Measurements from ENCODE around the gene ANKRD29. TPM values are rescaled to one million over a fixed set of nuclear protein-coding genes. Genes with fewer than 3 reads are reported as not detected.

ANKRD29 gene
- total and polyA plus RNA-seq, 10 of the 15 experiments (the other 5 are each of a cell fraction or from before 2014, with no cell fraction given): 0.53 to 9.2 (median 1.6) TPM

DNA sequence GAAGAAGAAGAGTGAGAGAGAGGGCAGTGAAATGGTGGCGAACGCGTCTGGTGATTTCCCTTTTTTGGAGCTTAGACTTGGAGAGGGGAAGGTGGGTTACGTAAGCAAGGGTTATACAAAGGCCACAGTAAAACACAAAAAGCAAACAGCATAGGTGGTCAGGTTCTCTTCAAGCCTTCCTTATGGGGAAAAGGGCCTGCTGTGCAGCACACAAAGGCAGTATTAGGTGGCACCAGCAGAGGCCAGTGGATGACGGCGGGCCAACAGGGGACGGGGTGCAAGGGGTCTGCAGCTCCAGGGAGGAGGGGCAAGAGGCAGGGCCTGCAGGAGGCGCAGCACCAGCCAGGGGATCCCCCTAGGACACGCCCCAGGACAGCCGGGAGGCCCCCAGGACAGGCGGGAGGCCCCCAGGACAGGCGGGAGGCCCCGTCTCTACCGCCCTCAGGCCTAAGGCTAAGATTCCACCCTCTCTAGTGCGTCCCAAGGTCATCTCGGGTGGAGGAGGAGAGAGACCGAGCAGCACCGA, 43.8 kb downstream of the ANKRD29 start (continued):
- TF ChIP-seq BCL11A (IDR thresholded peaks at IDR 0.05; ENCODE audit: low read depth, low read length) (no peak), FOXK2 (IDR thresholded peaks at IDR 0.05) (no peak), CEBPB (IDR thresholded peaks at IDR 0.05; ENCODE audit: borderline replicate concordance in 1 of 2, low read depth in 2 of 2, low read length in 2 of 2) (no peak), SP1 (IDR thresholded peaks at IDR 0.05; ENCODE audit: low read depth, low read length) (no peak), SIN3A (IDR thresholded peaks at IDR 0.05; ENCODE audit: low read depth, low read length) (no peak), ZSCAN29 (IDR thresholded peaks at IDR 0.05) (no peak; the same call in 1 of the 2 replicates), SUZ12 (IDR thresholded peaks at IDR 0.05; ENCODE audit: unreplicated experiment) (no peak), ATF7 (IDR thresholded peaks at IDR 0.05; ENCODE audit: low read depth) (peak; percentile 80), BMI1 (IDR thresholded peaks at IDR 0.05; ENCODE audit: borderline replicate concordance) (no peak), HDGF (IDR thresholded peaks at IDR 0.05) (peak; percentile 93), HCFC1 (IDR thresholded peaks at IDR 0.05; ENCODE audit: low read length) (no peak), RELA (IDR thresholded peaks at IDR 0.05; ENCODE audit: borderline replicate concordance, partially characterized antibody) (peak; percentile 36), MEF2B (IDR thresholded peaks at IDR 0.05; ENCODE audit: partially characterized antibody, poor library complexity, severe bottlenecking) (peak; percentile 16), BHLHE40 (IDR thresholded peaks at IDR 0.05; ENCODE audit: borderline replicate concordance in 1 of 2, low read depth in 2 of 2, low read length in 1 of 2) (no peak), NR2C1 (IDR thresholded peaks at IDR 0.05) (no peak), ZNF384 (IDR thresholded peaks at IDR 0.05; ENCODE audit: borderline replicate concordance, low read depth, low read length) (no peak), RBBP5 (conservative IDR thresholded peaks at IDR 0.05) (no peak)
- TF ChIP-seq, protein P1, sequence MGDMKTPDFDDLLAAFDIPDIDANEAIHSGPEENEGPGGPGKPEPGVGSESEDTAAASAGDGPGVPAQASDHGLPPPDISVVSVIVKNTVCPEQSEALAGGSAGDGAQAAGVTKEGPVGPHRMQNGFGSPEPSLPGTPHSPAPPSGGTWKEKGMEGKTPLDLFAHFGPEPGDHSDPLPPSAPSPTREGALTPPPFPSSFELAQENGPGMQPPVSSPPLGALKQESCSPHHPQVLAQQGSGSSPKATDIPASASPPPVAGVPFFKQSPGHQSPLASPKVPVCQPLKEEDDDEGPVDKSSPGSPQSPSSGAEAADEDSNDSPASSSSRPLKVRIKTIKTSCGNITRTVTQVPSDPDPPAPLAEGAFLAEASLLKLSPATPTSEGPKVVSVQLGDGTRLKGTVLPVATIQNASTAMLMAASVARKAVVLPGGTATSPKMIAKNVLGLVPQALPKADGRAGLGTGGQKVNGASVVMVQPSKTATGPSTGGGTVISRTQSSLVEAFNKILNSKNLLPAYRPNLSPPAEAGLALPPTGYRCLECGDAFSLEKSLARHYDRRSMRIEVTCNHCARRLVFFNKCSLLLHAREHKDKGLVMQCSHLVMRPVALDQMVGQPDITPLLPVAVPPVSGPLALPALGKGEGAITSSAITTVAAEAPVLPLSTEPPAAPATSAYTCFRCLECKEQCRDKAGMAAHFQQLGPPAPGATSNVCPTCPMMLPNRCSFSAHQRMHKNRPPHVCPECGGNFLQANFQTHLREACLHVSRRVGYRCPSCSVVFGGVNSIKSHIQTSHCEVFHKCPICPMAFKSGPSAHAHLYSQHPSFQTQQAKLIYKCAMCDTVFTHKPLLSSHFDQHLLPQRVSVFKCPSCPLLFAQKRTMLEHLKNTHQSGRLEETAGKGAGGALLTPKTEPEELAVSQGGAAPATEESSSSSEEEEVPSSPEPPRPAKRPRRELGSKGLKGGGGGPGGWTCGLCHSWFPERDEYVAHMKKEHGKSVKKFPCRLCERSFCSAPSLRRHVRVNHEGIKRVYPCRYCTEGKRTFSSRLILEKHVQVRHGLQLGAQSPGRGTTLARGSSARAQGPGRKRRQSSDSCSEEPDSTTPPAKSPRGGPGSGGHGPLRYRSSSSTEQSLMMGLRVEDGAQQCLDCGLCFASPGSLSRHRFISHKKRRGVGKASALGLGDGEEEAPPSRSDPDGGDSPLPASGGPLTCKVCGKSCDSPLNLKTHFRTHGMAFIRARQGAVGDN (IDR thresholded peaks at IDR 0.05): peak; percentile 40; the same call in 1 of the 2 replicates
- TF ChIP-seq, protein P2, sequence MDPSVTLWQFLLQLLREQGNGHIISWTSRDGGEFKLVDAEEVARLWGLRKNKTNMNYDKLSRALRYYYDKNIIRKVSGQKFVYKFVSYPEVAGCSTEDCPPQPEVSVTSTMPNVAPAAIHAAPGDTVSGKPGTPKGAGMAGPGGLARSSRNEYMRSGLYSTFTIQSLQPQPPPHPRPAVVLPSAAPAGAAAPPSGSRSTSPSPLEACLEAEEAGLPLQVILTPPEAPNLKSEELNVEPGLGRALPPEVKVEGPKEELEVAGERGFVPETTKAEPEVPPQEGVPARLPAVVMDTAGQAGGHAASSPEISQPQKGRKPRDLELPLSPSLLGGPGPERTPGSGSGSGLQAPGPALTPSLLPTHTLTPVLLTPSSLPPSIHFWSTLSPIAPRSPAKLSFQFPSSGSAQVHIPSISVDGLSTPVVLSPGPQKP (IDR thresholded peaks at IDR 0.05; ENCODE audit: low read depth, low read length): no peak
- TF ChIP-seq, protein P3, sequence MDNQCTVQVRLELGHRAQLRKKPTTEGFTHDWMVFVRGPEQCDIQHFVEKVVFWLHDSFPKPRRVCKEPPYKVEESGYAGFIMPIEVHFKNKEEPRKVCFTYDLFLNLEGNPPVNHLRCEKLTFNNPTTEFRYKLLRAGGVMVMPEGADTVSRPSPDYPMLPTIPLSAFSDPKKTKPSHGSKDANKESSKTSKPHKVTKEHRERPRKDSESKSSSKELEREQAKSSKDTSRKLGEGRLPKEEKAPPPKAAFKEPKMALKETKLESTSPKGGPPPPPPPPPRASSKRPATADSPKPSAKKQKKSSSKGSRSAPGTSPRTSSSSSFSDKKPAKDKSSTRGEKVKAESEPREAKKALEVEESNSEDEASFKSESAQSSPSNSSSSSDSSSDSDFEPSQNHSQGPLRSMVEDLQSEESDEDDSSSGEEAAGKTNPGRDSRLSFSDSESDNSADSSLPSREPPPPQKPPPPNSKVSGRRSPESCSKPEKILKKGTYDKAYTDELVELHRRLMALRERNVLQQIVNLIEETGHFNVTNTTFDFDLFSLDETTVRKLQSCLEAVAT (IDR thresholded peaks at IDR 0.05): no peak
- TF ChIP-seq, protein P4, sequence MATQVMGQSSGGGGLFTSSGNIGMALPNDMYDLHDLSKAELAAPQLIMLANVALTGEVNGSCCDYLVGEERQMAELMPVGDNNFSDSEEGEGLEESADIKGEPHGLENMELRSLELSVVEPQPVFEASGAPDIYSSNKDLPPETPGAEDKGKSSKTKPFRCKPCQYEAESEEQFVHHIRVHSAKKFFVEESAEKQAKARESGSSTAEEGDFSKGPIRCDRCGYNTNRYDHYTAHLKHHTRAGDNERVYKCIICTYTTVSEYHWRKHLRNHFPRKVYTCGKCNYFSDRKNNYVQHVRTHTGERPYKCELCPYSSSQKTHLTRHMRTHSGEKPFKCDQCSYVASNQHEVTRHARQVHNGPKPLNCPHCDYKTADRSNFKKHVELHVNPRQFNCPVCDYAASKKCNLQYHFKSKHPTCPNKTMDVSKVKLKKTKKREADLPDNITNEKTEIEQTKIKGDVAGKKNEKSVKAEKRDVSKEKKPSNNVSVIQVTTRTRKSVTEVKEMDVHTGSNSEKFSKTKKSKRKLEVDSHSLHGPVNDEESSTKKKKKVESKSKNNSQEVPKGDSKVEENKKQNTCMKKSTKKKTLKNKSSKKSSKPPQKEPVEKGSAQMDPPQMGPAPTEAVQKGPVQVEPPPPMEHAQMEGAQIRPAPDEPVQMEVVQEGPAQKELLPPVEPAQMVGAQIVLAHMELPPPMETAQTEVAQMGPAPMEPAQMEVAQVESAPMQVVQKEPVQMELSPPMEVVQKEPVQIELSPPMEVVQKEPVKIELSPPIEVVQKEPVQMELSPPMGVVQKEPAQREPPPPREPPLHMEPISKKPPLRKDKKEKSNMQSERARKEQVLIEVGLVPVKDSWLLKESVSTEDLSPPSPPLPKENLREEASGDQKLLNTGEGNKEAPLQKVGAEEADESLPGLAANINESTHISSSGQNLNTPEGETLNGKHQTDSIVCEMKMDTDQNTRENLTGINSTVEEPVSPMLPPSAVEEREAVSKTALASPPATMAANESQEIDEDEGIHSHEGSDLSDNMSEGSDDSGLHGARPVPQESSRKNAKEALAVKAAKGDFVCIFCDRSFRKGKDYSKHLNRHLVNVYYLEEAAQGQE (IDR thresholded peaks at IDR 0.05; ENCODE audit: low read depth, low read length): no peak
